Astrocyte of the spinal cord (primary cell): Measurements from ENCODE around the gene SLC6A1.
A peak's percentile ranks its signal among the peaks of the same experiment; 100 is the strongest.

Source experiments
- DNase-seq: peaks from one replicate; pipeline ENCODE4 v3.0.0; 2011; ENCODE audit warnings: low read depth, low spot score
- H3K4me3 ChIP-seq: 2 replicates; pipeline ENCODE4 v1.5.1; 2011; ENCODE audit warnings: low read depth, mild to moderate bottlenecking, low read length, moderate library complexity
- in situ Hi-C: cut with HindIII; loops from 2 replicates; pipeline ENCODE4 v1.10.0; 2017; ENCODE audit warnings: low sequenced_read_pairs
- TF ChIP-seq, protein P1 (sequence below): IDR thresholded peaks from 2 replicates; pipeline ENCODE4 v1.5.1; 2012; ENCODE audit warnings: low read depth, mild to moderate bottlenecking, low read length, inconsistent platforms

The SLC6A1 gene

DNA sequence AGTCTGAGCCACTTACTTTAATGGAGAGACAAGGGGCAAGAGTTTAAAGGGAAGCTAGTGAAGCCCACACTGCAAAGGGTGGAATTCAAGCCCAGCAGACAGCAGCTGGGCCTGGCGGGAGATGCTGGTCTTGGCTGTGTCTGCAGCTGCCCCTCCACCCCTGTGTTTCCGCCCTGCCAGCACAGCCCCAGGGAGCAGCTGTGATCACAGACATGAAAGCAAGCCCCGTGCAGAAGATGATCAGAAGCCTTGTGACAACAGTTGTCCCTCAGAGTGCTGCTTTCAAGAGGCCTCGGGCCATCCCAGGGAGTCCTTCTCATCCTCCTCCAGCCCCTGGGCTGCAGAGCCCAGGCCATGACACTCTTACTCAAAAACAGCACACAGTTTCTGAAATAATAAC, 24.1 kb upstream of the SLC6A1 start:
- no peak overlapping the region for H3K4me3 ChIP-seq
- peak; percentile 47 for DNase-seq
- TF ChIP-seq, protein P1, sequence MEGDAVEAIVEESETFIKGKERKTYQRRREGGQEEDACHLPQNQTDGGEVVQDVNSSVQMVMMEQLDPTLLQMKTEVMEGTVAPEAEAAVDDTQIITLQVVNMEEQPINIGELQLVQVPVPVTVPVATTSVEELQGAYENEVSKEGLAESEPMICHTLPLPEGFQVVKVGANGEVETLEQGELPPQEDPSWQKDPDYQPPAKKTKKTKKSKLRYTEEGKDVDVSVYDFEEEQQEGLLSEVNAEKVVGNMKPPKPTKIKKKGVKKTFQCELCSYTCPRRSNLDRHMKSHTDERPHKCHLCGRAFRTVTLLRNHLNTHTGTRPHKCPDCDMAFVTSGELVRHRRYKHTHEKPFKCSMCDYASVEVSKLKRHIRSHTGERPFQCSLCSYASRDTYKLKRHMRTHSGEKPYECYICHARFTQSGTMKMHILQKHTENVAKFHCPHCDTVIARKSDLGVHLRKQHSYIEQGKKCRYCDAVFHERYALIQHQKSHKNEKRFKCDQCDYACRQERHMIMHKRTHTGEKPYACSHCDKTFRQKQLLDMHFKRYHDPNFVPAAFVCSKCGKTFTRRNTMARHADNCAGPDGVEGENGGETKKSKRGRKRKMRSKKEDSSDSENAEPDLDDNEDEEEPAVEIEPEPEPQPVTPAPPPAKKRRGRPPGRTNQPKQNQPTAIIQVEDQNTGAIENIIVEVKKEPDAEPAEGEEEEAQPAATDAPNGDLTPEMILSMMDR = no peak
- in situ Hi-C loops = no loop called here

DNA sequence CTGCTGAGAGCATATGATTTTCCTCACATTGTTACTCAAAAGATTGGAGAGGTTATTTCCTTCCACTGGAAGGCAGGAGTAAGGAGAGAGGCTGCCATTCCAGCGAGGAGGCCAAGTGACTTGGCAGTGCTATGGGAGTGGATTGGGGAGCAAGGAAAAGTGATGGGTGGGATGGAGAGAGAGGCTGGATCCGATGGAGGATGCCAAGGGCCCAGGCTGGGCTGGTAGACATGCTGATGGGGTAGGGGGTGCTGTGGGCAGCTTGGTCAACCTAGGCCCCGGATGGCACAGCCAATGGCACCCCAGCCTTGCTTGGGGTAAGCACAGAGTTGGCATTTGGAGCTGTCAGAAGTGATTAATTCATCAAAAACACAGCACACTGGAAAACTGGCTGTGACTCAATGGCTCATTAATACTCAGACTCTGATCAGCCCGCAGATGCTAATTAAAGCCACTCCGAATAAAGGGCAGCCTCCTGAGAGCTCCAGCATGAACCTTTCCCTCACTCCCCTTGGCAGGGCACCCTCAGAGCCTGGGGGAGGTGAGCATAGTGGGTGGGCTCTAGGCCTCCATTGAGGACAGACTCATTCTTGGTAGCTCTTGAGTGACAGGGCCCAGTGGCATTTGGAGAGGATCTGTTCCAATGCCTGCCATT, 22.1 kb upstream of the SLC6A1 start:
- in situ Hi-C loops = no loop called here
- TF ChIP-seq, protein P1 = no peak
- H3K4me3 ChIP-seq = no peak overlapping the region
- no peak for DNase-seq

DNA sequence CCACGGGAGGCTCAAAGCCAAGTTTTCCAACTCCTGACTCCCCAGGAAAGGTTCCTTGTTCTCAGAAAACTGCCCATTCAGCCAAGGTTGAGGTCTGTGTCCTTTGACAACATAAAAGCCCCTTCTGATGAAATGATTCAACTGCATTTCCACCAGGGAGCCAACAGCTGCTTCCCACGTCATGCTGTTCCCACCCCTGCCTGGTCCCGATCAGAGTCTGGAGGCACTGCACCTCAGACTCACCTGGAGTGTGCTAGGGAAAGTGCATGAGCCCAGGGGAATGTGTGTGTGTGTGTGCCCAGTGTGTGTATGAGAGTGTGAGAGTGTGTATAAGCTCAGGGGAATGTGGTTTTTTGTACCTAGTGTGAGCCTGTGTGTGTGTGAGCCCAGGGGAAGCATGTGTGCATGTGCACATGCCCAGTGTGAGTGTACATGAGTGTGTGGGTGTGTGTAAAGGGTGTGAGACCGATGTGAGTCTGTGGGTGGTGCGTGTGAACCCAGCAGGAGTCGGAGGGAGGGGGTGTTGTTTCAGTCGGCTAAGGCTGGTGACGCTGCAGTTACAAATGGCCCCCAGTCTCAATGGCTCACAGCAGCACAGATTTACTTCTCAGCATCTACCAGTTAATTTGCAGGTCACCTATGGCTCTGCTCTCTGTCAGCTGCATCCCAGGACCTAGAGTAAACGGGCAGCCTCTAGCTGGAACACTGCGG, 20.3 kb upstream of the SLC6A1 start:
- H3K4me3 ChIP-seq = no peak overlapping the region
- no peak for DNase-seq
- TF ChIP-seq, protein P1 = no peak
- in situ Hi-C loops = no loop called here

DNA sequence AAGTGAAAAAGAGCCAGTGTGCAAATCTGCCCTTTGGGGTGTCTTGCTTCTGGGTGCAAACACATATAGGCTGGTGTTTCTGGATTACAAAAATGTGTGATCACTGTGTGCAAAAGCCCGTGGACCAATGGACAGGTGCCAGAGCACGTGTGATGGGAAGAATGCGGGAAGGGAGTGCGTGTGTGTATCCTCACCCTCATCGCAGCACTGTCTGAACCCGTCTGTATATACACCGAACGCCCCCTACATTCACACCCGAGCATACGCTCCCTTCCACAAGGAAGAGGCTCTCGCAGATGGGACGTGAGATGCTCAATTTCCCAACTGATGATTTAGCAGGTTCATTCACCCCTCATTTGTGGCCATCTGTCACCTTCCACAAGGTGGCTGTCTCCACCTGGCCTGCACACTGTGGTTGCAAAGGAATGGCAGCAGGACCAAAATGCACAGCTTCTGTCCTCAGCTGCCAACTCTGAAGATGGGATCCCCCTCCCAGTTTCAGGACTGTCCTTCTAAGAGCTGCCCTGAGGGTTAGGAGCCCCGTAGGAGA, 19.4 kb upstream of the SLC6A1 start:
- no peak overlapping the region for H3K4me3 ChIP-seq
- TF ChIP-seq, protein P1 = no peak
- DNase-seq = no peak
- in situ Hi-C loops = no loop called here

DNA sequence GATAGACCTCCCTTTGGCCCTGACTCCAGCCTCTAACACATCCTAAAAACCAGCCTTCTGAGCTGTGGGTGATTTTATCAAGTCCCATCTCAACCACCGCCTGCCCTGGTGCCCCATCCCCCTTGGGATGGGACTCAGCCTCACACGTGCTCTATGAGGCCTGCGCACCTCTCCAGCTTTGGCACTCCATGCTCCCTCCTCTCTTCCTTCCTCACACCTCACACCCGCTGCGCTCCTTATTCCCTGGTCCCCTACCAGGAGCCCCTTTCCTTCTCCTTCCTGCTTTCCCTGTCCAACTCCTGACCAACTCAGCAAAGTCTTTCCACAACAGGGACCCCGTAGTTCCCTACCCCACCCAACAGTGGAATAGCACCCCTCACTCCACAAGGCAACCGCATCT, 18.4 kb upstream of the SLC6A1 start:
- no peak for DNase-seq
- TF ChIP-seq, protein P1 = no peak
- in situ Hi-C loops = no loop called here
- no peak overlapping the region for H3K4me3 ChIP-seq

DNA sequence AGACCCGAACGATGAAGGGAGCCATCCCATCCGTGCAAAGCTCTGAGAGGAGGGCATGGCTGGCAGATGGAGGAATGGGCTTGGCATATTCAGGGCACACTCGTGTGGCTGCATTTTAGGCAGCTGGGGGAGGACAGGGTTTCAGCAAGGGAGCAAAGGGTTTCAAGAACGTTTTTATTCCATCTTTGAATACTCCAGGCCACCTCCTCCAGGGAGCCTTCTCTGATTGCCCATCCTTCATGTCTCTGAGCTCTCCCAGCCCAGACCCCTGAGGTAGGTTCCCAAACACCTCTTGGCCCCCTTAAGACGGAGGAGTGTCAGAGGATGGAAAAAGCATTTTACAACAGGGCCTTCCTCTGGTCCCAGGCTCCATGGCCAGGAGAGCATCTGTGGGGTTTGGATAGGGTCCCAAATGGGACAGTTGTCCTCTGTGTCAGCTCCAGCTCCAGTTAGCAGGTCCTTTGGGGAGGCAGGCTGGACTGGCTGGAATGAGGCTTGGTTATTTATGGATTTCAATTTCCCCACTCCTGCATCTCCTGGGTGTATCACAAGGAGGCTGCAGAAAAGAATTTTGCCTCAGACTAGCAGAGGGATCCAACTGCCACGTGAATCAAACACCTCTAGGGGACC, 17.7 kb upstream of the SLC6A1 start:
- in situ Hi-C loops = no loop called here
- no peak overlapping the region for H3K4me3 ChIP-seq
- TF ChIP-seq, protein P1 = no peak
- DNase-seq = no peak
